ENCODE data around the gene TMEM150B. TPM values are rescaled to one million over a fixed set of nuclear protein-coding genes. Genes with fewer than 3 reads are reported as not detected.

The TMEM150B gene
- polyA plus RNA-seq, 1 donor from 2014 or later = not detected

GRCh38 chr19:55370305-55370988, 45.3 kb upstream of the TMEM150B start, which contains the start of gene IL11:
Gene IL11 (minus strand): TSS chr19:55370463. CDS start chr19:55370310, 153 bp downstream.
- no peak within 1 kb of the TSS for H3K27ac ChIP-seq (ENCODE audit: low read length)
- H4K20me1 ChIP-seq (ENCODE audit: insufficient read depth) = no peaks in the 10 kb centered on the region
- H3K4me2 ChIP-seq (ENCODE audit: low read length) = peak within 1 kb of the TSS; percentile 48
- TF ChIP-seq, protein P1, sequence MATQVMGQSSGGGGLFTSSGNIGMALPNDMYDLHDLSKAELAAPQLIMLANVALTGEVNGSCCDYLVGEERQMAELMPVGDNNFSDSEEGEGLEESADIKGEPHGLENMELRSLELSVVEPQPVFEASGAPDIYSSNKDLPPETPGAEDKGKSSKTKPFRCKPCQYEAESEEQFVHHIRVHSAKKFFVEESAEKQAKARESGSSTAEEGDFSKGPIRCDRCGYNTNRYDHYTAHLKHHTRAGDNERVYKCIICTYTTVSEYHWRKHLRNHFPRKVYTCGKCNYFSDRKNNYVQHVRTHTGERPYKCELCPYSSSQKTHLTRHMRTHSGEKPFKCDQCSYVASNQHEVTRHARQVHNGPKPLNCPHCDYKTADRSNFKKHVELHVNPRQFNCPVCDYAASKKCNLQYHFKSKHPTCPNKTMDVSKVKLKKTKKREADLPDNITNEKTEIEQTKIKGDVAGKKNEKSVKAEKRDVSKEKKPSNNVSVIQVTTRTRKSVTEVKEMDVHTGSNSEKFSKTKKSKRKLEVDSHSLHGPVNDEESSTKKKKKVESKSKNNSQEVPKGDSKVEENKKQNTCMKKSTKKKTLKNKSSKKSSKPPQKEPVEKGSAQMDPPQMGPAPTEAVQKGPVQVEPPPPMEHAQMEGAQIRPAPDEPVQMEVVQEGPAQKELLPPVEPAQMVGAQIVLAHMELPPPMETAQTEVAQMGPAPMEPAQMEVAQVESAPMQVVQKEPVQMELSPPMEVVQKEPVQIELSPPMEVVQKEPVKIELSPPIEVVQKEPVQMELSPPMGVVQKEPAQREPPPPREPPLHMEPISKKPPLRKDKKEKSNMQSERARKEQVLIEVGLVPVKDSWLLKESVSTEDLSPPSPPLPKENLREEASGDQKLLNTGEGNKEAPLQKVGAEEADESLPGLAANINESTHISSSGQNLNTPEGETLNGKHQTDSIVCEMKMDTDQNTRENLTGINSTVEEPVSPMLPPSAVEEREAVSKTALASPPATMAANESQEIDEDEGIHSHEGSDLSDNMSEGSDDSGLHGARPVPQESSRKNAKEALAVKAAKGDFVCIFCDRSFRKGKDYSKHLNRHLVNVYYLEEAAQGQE (IDR thresholded peaks at IDR 0.05; ENCODE audit: borderline replicate concordance) = no peak
- TF ChIP-seq CTCF (IDR thresholded peaks at IDR 0.05; ENCODE audit: poor library complexity, severe bottlenecking) = no peak
- TF ChIP-seq RAD21 (conservative IDR thresholded peaks at IDR 0.05) = no peak
- no peak for TF ChIP-seq EZH2 (IDR thresholded peaks at IDR 0.05; ENCODE audit: borderline replicate concordance, insufficient read depth, low read length, poor library complexity, severe bottlenecking)
- no peak for TF ChIP-seq POLR2AphosphoS5 (IDR thresholded peaks at IDR 0.05)
- no peak for TF ChIP-seq TAF1 (IDR thresholded peaks at IDR 0.05; ENCODE audit: low read depth)
- no peak for TF ChIP-seq SMC3 (conservative IDR thresholded peaks at IDR 0.05; ENCODE audit: poor library complexity)
- TF ChIP-seq EP300 (conservative IDR thresholded peaks at IDR 0.05; ENCODE audit: poor library complexity, severe bottlenecking) = no peak
- TF ChIP-seq MXI1 (conservative IDR thresholded peaks at IDR 0.05; ENCODE audit: poor library complexity, severe bottlenecking) = no peak
- H2AFZ ChIP-seq (ENCODE audit: low read depth, low read length) = no peak within 1 kb of the TSS
- peak within 1 kb of the TSS; percentile 49 for H3K9ac ChIP-seq (ENCODE audit: low read length)
- no peaks in the 10 kb centered on the region for H3K79me2 ChIP-seq (replicated peaks; ENCODE audit: insufficient read depth, low read length)
- no peaks in the 10 kb centered on the region for H3K9me2 ChIP-seq (ENCODE audit: insufficient read depth, low read length)
- no peaks in the 10 kb centered on the region for H3K36me3 ChIP-seq (ENCODE audit: insufficient read depth, low read length)
- H3K9me3 ChIP-seq (ENCODE audit: low read length) = no peaks in the 10 kb centered on the region
- peaks cover 35% of the 10 kb centered on the region for H3K27me3 ChIP-seq (ENCODE audit: insufficient read depth, low read depth, low read length)
- H3K4me3 ChIP-seq (ENCODE audit: low read length) = peak within 1 kb of the TSS; percentile 68
- H3F3A ChIP-seq (ENCODE audit: insufficient read depth, low read length, poor library complexity, severe bottlenecking) = no peaks in the 10 kb centered on the region

DNA sequence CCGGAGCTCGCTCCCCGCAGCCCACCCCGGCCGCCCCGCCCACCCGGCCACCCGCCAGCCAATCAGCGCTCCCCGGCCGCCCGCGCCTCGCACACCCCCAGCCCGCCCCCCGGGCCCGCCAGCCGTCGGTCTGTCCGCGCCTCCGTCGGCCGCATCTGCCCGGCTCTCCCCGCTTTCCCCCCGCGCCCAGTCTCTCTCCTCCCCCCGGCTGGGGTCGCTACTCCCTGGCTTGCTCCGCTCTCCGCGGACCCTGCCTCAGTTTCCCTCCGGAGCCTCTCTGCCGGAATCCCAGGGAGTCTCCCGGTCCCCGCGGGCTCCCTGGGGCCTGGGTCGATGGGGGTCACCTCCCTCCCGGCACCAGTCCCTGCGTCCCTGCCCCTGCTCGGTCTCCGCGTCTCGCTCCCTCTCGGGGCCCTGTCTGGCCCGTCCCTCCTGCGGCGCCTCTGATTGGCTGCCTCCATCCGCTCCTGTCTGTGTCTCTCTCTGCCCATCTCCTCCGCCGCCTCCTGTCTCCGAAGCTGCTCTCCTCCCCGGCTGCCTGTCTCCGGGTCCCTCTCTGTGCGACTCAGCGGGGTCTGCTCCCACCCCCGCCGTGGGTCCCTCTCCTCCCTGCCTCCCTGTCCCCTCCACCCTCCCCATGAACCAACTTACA, 44.6 kb upstream of the TMEM150B start:
- no peaks in the 10 kb centered on the region for H3K9me2 ChIP-seq (ENCODE audit: insufficient read depth, low read length)
- H3K79me2 ChIP-seq (replicated peaks; ENCODE audit: insufficient read depth, low read length) = no peaks in the 10 kb centered on the region
- no peaks in the 10 kb centered on the region for H4K20me1 ChIP-seq (ENCODE audit: insufficient read depth)
- peak overlapping the region; percentile 68 for H3K4me3 ChIP-seq (ENCODE audit: low read length)
- no peaks in the 10 kb centered on the region for H3K9me3 ChIP-seq (ENCODE audit: low read length)
- no peaks in the 10 kb centered on the region for H3K36me3 ChIP-seq (ENCODE audit: insufficient read depth, low read length)
- H3F3A ChIP-seq (ENCODE audit: insufficient read depth, low read length, poor library complexity, severe bottlenecking) = no peaks in the 10 kb centered on the region
- TF ChIP-seq MXI1 (conservative IDR thresholded peaks at IDR 0.05; ENCODE audit: poor library complexity, severe bottlenecking) (no peak), TAF1 (IDR thresholded peaks at IDR 0.05; ENCODE audit: low read depth) (no peak), POLR2AphosphoS5 (IDR thresholded peaks at IDR 0.05) (peak; percentile 9), RAD21 (conservative IDR thresholded peaks at IDR 0.05) (no peak), CTCF (IDR thresholded peaks at IDR 0.05; ENCODE audit: poor library complexity, severe bottlenecking) (no peak), EZH2 (IDR thresholded peaks at IDR 0.05; ENCODE audit: borderline replicate concordance, insufficient read depth, low read length, poor library complexity, severe bottlenecking) (peak; percentile 11), SMC3 (conservative IDR thresholded peaks at IDR 0.05; ENCODE audit: poor library complexity) (peak; percentile 17), EP300 (conservative IDR thresholded peaks at IDR 0.05; ENCODE audit: poor library complexity, severe bottlenecking) (no peak)
- TF ChIP-seq, protein P1 (IDR thresholded peaks at IDR 0.05; ENCODE audit: borderline replicate concordance) = no peak
- no peak overlapping the region for H2AFZ ChIP-seq (ENCODE audit: low read depth, low read length)
- peak overlapping the region; percentile 48 for H3K4me2 ChIP-seq (ENCODE audit: low read length)
- no peak overlapping the region for H3K27ac ChIP-seq (ENCODE audit: low read length)
- peaks cover 35% of the 10 kb centered on the region for H3K27me3 ChIP-seq (ENCODE audit: insufficient read depth, low read depth, low read length)
- peak overlapping the region; percentile 49 for H3K9ac ChIP-seq (ENCODE audit: low read length)

All from neural cell (in vitro differentiated cells).